Breast epithelium (tissue), 4 donors: ENCODE data around the gene TRIM38. TPM values are rescaled to one million over a fixed set of nuclear protein-coding genes. Genes with fewer than 3 reads are reported as not detected.

Source experiments
- DNase-seq, 2 donors: peaks; one replicate each; pipeline ENCODE4 v3.0.0-alpha.2; 2019; ENCODE audit warnings: low spot score in 2 of 2
- H3K27ac ChIP-seq, 2 donors: fragments of 200-600 bp; sonication (generic) in 1 of 2; one replicate each; pipeline ENCODE4 v1.5.1; 2016 to 2019; ENCODE audit warnings: mild to moderate bottlenecking in 1 of 2
- H3K27me3 ChIP-seq, 2 donors: fragments of 200-600 bp; sonication (generic) in 1 of 2; one replicate each; pipeline versions ENCODE4 v1.5.1 to v1.6.0; 2017 to 2019; ENCODE audit warnings: control low read depth in 1 of 2, mild to moderate bottlenecking in 1 of 2
- H3K36me3 ChIP-seq: fragments of 200-600 bp; one replicate; pipeline ENCODE4 v1.5.1; 2019
- H3K4me1 ChIP-seq, 2 donors: fragments of 200-600 bp; sonication (generic); one replicate each; pipeline ENCODE4 v1.5.1; 2016 to 2019; ENCODE audit warnings: control low read depth in 1 of 2
- H3K4me3 ChIP-seq, 3 donors: fragments of 200-600 bp; sonication (generic); 1 replicate in 2 of 3; 2 replicates in 1 of 3; pipeline ENCODE4 v1.5.1; 2016 to 2019; ENCODE audit warnings: mild to moderate bottlenecking in 3 of 3, moderate library complexity in 2 of 3
- H3K9me3 ChIP-seq, 2 donors: fragments of 200-600 bp; sonication (generic) in 1 of 2; one replicate each; pipeline ENCODE4 v1.5.1; 2016 to 2019; ENCODE audit warnings: control low read depth in 1 of 2
- CTCF ChIP-seq, 3 donors: fragments of 450-650 bp; IDR thresholded peaks; one replicate each; pipeline ENCODE4 v1.5.1; 2016 to 2017; ENCODE audit warnings: antibody characterized with exemption in 3 of 3, mild to moderate bottlenecking in 3 of 3, moderate library complexity in 3 of 3
- POLR2A ChIP-seq: fragments of 450-650 bp; IDR thresholded peaks from one replicate; pipeline ENCODE4 v1.6.1; 2016; ENCODE audit warnings: antibody characterized with exemption, mild to moderate bottlenecking, moderate library complexity
- POLR2AphosphoS5 ChIP-seq, 3 donors: sonication (generic); formaldehyde crosslinking; IDR thresholded peaks; one replicate each; pipeline ENCODE4 v1.6.1; 2017; ENCODE audit warnings: antibody characterized with exemption in 3 of 3
- intact Hi-C: fragments of 100-400 bp; cut with DNase I; formaldehyde crosslinking; loops from one replicate; pipeline ENCODE4 v1.15.1; 2023; ENCODE audit warnings: low total_unique reads
- total RNA-seq, 3 donors: library from RNA; depleted of rRNA; stranded (reverse); fragments of >200 nt; gene quantifications; one replicate each; pipeline ENCODE4 v1.1.0, GENCODE V29; 2016

Gene TRIM38
- total RNA-seq, 3 donors from 2014 or later = 11.8 to 16.2 (median 12.1) TPM

- Histone ChIP-seq H3K27ac (peak overlapping the region; percentile 90), H3K4me3 (peak overlapping the region; percentile 33 to 66 (median 49)), H3K9me3 (no peaks in the 10 kb centered on the region), H3K4me1 (no peaks in the 10 kb centered on the region), H3K27me3 (no peaks in the 10 kb centered on the region), H3K36me3 (no peaks in the 10 kb centered on the region)
- TF ChIP-seq CTCF (IDR thresholded peaks at IDR 0.05) (no peak), POLR2AphosphoS5 (IDR thresholded peaks at IDR 0.05) (no peak), POLR2A (no peak)
- intact Hi-C loops = no loop called here
- DNase-seq = no peak
Measured at GRCh38 chr6:26016245-26016962, 53.8 kb downstream of the TRIM38 start.

- no peak for TF ChIP-seq POLR2A
- TF ChIP-seq CTCF (IDR thresholded peaks at IDR 0.05) = no peak
- TF ChIP-seq POLR2AphosphoS5 (IDR thresholded peaks at IDR 0.05) = no peak
- H3K27ac ChIP-seq = peak overlapping the region; percentile 90
- H3K36me3 ChIP-seq = no peaks in the 10 kb centered on the region
- DNase-seq = no peak
- intact Hi-C loops = no loop called here
- H3K9me3 ChIP-seq = no peaks in the 10 kb centered on the region
- no peaks in the 10 kb centered on the region for H3K4me1 ChIP-seq
- H3K4me3 ChIP-seq = peak overlapping the region; percentile 33 to 66 (median 49)
- H3K27me3 ChIP-seq = no peaks in the 10 kb centered on the region
Measured at GRCh38 chr6:26016963-26017631, 54.5 kb downstream of the TRIM38 start.

GRCh38 chr6:26017632-26017966 is 55.0 kb downstream of the TRIM38 start:
- peak in 2 of 3 donors; percentile 27 to 28 for TF ChIP-seq CTCF (IDR thresholded peaks at IDR 0.05)
- no peak for TF ChIP-seq POLR2A
- TF ChIP-seq POLR2AphosphoS5 (IDR thresholded peaks at IDR 0.05) = peak in 2 of 3 donors; percentile 46 to 67
- Histone ChIP-seq H3K9me3 (no peaks in the 10 kb centered on the region), H3K27me3 (no peaks in the 10 kb centered on the region), H3K4me1 (no peaks in the 10 kb centered on the region), H3K36me3 (no peaks in the 10 kb centered on the region), H3K27ac (peak overlapping the region; percentile 90), H3K4me3 (peak overlapping the region; percentile 33 to 66 (median 49))
- intact Hi-C loops = no loop called here
- peak; percentile 76 to 83 for DNase-seq

GRCh38 chr6:26019261-26019830 is 56.7 kb downstream of the TRIM38 start:
- TF ChIP-seq CTCF (IDR thresholded peaks at IDR 0.05) = no peak
- no peak for TF ChIP-seq POLR2AphosphoS5 (IDR thresholded peaks at IDR 0.05)
- TF ChIP-seq POLR2A = no peak
- Histone ChIP-seq H3K27ac (peak overlapping the region in 1 of 2 donors; percentile 99), H3K4me1 (no peaks in the 10 kb centered on the region), H3K27me3 (no peaks in the 10 kb centered on the region), H3K36me3 (no peaks in the 10 kb centered on the region), H3K9me3 (no peaks in the 10 kb centered on the region), H3K4me3 (peak overlapping the region in 1 of 3 donors; percentile 72)
- no peak for DNase-seq
- intact Hi-C loops = no loop called here

- Histone ChIP-seq H3K4me3 (peak overlapping the region; percentile 60 to 72 (median 68)), H3K4me1 (no peaks in the 10 kb centered on the region), H3K9me3 (no peaks in the 10 kb centered on the region), H3K27me3 (no peaks in the 10 kb centered on the region), H3K27ac (peak overlapping the region; percentile 94 to 99), H3K36me3 (no peaks in the 10 kb centered on the region)
- TF ChIP-seq CTCF (IDR thresholded peaks at IDR 0.05) = no peak
- TF ChIP-seq POLR2AphosphoS5 (IDR thresholded peaks at IDR 0.05) = no peak
- TF ChIP-seq POLR2A = no peak
- intact Hi-C loops = no loop called here
- DNase-seq = no peak
Measured at GRCh38 chr6:26019967-26020328, 57.3 kb downstream of the TRIM38 start.
